Activated naive CD4-positive, alpha-beta T cell (primary cell): Measurements from ENCODE around the gene BCS1L.
A peak's percentile ranks its signal among the peaks of the same experiment; 100 is the strongest.

Experiments used
- DNase-seq, 4 experiments: peaks; one replicate each; lab custom pipeline; 2025; lab: John Stamatoyannopoulos, UW

Gene BCS1L, protein sequence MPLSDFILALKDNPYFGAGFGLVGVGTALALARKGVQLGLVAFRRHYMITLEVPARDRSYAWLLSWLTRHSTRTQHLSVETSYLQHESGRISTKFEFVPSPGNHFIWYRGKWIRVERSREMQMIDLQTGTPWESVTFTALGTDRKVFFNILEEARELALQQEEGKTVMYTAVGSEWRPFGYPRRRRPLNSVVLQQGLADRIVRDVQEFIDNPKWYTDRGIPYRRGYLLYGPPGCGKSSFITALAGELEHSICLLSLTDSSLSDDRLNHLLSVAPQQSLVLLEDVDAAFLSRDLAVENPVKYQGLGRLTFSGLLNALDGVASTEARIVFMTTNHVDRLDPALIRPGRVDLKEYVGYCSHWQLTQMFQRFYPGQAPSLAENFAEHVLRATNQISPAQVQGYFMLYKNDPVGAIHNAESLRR

DNA sequence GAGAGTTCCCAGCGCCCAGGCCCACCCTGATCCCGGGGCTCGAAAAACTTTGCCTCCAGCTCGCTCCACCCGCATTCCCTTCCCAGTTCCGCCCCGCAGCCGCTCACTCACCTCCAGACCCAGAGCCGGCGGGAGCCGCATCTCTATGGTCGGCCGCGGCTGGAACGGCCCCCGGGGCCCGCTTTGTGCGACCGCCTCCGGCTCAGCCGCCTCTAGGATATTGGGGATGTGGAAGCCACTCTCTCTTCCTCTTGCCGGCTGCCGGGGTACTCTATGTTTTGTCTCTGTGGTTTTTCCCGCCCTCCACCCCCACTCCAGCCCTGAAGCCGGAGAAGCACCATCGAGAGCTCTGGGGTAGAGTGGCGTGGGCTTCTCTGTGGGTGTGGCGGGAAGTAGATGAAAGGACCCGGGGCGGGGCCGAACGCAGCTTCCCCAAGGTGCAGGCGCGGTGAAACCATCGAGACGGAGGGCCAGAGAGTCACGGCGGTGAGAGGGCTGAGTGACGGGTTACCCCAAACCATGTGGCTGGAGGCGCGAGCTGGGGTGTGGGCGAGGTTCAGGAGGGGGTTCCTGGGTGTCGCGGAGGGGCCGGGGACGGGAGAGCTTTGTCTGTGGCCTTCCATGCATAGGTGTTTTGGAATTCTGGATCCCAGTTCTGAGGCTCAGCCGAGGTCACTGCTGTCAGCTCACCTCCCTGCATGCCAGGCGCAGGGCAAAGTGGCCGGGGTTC lies at the start of gene BCS1L, which contains the start of gene ZNF142:
Gene BCS1L (plus strand): TSS at position 426 of the 730 bp plus-strand sequence. CDS start 1,305 bp downstream, outside the sequence.
Gene ZNF142 (minus strand): TSS at position 366 of the 730 bp plus-strand sequence. CDS start 3,194 bp downstream, outside the sequence.
- DNase-seq = peak; percentile 81 to 91 (median 83)

DNA sequence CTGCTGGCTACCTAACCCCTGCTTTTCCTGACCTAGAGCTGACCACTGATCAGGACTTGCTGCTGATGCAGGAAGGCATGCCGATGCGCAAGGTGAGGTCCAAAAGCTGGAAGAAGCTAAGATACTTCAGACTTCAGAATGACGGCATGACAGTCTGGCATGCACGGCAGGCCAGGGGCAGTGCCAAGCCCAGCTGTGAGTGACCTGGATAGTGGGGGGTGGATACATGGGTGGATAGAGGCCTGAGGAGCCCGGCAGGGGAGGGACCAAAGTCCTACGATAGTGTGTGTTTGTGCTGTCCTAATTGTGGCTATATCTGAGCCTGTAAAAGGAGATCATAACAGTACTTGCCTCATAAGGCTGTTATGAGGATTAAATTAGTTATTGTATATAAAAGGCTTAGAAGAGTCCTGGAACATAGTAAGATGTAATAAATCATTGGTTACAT lies 43.6 kb upstream of the BCS1L start:
- no peak for DNase-seq

DNA sequence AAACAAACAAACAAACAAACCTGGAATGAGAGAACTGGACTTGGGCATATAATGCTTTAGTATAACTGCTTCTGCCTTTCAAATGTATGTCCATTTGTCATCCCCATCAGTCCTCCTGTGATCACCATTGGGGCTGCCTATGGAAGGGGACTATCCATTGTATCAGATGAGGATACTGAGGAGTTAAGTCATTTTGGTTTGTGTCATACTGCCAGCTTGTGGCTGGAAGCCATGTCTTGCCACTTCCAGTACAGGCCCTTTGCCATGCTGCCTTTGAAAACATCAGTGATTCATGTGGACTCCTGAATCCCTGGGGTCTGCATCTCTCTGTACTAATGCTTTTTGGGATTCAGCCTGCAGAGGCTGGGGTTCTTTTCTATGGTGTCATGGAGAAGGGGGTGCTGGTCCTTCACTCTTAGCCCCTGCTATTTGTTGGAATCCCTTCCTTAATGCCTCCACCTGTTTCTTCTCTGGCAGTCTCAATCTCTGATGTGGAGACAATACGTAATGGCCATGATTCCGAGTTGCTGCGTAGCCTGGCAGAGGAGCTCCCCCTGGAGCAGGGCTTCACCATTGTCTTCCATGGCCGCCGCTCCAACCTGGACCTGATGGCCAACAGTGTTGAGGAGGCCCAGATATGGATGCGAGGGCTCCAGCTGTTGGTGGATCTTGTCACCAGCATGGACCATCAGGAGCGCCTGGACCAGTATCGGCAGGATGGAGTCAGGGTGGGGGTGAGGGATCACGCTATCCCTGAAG lies 41.2 kb upstream of the BCS1L start:
- no peak for DNase-seq

DNA sequence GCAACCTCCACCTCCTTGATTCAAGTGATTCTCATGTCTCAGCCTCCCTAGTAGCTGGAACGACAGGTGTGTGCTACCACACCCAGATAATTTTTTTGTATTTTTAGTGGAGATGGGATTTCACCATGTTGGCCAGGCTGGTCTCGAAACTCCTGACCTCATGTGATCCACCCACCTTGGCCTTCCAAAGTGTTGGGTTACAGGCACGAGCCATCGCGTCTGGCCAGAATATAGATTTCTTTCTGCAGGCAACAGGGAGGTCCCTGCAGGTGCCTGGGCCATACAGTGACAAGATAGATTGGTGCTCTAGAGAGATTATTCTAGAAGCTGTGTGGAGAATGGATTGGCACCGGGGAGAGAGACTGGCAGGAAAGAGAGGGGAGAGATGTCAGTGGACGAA lies 38.5 kb upstream of the BCS1L start:
- no peak for DNase-seq

DNA sequence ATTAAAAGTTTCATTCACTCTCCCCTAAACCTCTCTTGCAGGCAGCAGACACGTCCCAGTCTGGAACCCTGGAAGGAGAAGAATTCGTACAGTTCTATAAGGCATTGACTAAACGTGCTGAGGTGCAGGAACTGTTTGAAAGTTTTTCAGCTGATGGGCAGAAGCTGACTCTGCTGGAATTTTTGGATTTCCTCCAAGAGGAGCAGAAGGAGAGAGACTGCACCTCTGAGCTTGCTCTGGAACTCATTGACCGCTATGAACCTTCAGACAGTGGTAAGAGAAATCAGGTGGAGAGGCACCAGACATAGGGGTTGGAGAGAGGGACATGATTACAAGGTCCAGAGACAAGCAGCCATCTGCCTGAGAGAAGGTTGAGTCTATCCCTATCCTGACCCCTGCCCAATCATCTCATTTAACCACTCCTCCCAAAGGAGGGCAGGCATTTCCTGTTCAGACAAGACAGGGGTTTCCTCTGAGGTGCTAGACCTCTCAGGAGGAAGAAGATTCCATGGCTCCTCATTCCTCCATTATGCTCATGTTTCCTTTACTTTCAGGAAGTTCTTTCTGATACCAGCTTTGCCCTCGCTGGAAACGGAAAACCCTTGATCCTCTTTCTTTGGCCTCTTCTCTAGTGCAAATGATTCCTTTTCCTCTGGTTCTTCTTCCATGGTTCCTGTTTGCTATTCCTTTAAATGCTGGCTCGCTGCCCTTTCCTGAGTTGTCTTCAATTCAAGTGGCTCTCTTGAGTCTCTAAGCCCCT lies 36.7 kb upstream of the BCS1L start:
- no peak for DNase-seq

DNA sequence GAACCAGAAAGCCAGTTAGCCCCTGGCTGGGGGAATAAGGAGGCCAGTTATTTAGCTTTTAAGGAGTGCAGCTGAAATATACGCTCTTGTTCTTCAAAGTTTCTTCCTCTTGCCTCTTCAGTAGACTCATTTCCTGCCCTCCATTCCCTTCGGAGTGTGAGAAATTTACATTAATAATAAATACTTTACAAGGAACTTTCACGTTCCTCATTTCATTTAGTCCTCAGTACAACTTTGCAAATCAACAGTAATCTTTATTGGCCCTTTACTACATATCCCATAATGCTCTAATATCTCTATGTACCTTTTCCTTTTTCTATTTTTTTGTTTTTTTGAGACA lies 36.1 kb upstream of the BCS1L start:
- DNase-seq = no peak

DNA sequence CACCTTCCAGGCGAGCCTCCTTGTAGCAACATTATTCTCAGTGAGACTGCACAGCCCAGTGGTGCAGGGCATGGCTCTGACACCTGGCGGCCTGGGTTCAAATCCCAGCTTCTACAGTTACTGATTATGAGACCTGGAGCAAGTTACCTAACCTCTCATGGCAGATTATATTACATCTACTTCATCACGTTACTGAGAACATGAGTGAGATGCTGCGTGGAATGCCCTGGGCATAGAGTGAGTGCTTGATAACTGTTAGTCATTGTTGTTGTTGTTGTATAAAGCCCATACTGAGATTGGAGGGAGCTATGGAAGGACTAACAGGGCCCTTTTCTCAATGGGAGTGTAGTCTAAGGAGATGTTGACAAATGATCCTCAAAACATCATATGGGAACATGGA lies 33.1 kb upstream of the BCS1L start:
- no peak for DNase-seq

DNA sequence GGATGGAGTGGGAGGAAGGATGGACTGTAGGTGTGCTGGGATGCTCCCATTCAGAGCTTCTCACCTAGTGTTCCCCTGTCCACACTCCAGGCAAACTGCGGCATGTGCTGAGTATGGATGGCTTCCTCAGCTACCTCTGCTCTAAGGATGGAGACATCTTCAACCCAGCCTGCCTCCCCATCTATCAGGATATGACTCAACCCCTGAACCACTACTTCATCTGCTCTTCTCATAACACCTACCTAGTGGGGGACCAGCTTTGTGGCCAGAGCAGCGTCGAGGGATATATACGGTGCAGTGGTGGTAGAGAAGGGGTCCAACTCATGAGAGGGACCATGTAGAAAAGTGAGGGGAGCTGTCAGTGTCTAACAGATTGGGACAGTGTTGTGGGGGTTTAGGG lies 31.5 kb upstream of the BCS1L start:
- DNase-seq = no peak

DNA sequence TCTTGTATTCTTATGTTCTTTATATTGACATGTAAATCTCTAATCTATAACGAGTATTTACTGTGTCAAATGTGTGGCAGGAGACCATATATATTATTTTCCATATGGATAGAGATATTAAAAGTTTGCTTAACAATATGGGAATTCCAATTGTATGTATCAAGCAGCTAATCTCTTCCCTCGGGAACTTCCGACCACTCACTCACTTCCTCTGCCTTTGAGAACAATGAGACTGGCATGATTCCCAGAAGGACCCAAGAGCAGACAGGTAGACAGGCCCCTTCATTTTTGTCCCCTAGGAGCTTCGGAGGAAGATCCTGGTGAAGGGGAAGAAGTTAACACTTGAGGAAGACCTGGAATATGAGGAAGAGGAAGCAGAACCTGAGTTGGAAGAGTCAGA lies 27.6 kb upstream of the BCS1L start:
- no peak for DNase-seq

DNA sequence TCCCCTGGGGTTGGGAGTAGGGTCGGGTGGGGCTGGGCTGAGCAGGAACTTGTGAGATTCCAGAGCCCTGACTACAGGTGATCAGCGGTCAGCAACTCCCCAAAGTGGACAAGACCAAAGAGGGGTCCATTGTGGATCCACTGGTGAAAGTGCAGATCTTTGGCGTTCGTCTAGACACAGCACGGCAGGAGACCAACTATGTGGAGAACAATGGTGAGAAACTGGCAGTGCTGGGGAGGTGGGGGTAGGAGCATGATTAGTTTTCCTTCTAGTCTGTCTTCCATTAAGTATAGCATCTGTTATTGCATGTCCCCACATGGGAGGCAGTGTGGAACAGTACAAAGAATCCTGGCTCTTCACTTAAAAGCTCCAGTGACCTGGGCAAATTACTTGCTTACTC lies 23.8 kb upstream of the BCS1L start:
- no peak for DNase-seq

DNA sequence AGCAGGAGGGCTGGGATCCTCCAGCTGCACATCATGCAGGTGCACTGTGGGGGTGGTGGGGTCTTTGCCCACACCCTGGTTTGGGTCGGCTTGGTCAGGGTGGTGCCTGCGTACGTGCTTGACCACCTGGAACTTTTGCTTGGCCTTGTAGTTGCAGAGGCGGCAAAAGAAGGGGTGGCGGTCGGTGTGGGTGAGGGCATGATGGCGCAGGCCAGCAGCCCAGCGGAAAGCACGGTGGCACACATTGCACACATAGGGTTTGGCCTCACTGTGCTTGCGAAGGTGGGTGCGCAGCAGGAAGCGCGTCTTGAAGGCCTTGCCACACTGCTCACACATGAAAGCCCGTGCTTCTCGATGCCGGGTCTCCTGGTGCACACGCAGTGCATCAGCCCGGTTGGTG lies 21.1 kb upstream of the BCS1L start:
- DNase-seq = no peak

DNA sequence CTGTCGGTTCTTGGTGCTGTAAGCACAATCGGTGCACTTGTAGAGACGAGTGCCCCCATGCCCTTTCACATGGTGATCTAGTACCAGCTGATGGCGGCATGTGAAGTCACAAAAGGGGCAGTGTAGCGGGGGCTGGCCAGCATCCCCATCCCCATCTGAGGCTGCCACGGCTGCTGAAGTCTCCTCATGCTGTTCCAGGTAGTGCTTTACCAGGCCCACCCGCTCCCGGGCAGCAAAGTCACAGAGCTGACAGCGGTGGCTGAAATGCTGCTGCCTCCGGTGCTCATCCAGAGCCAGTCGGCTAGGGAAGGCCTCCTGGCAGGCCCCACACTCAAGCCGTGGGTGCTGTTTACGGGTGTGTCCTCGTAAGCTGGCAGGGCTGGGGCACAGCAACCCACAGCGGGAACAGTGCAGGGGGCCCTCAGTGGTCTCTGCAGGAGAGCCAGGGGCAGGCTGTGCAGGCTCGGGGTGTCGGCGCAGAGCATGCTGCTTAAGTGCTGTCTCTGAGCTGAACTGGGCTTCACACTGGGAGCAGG lies 17.3 kb upstream of the BCS1L start:
- DNase-seq = no peak

DNA sequence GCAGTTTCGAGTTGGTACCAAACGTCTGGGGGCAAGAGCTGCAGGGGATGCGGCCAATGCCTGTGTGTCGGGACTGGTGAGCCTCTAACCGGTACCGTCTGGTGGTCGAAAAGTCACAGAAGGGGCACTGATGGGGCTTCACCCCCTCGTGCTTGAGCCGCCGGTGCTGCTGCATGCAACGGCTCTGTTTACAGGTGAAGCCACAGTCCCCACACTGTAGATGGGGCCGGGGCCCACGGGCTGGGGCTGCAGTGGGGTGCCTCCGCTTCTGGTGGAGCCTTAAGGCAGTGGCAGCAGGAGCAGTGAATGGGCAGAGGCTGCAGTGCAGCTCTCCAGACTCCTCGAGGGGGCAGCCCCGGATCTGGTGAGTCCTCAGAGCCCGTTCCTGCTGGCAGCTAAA lies 16.7 kb upstream of the BCS1L start:
- no peak for DNase-seq

DNA sequence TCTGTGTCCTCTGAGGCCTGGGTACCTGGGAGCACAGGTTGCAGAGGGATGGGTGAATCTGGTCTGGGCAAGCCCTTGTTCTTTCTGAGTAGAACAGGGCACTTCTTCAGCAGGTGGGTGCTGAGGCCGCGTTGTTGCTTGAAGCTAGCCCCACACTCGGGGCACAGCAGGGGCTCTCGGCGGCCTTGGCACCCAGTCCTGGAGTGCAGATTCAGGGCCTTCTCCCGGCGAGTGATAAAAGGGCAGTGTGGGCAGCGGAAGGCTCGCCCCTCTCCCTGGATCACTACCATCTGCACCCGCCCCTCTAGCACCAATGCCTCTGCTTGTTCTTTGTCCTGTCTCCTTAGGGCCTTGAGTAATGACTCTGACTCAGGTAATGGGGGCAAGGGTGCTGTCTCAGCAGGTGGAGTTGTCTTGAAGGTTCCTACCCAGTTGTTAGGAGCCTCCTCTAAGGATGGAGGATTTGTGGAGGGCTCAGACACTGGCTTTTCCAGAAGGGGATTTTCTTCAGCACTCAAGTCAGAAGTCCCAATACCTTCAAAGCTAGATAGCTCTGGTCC lies 15.7 kb upstream of the BCS1L start:
- no peak for DNase-seq

DNA sequence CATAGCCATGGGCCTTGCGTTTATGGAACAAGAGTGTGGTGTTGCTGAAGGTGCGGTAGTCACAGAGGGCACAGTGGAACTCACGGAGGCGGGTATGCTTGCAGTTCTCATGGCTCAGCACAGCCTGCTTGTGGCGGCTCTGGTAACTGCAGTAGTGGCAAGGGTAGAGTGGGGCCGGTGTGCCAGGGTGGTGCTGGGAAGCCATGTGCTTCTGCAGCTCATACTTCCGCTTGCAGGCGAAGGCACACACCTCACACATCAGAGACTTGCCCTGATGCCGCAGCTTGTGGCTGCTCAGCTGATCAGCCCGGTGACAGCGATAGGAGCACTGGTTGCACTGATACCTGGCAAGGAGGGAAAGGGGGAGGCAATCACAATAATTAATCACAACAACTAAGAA lies 14.8 kb upstream of the BCS1L start:
- no peak for DNase-seq

DNA sequence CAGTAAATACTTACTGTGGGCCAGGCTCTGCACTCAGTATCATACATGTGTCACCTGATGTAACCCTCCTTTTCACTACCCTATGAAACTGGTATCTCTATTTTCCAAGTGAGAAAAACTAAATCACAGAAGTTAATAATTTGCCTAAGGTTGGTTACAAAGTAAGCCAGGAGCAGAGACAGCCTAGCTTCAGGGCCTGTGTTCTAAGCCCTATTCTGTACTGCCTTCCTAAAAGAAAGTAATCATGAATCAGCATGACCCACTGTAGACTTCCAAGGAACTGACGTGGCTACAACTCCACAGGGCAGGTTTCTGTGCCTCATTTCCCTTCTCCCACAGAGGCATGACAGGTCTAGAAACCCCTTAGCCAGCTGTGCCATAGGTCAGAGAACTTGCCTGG lies 14.4 kb upstream of the BCS1L start:
- DNase-seq = no peak

DNA sequence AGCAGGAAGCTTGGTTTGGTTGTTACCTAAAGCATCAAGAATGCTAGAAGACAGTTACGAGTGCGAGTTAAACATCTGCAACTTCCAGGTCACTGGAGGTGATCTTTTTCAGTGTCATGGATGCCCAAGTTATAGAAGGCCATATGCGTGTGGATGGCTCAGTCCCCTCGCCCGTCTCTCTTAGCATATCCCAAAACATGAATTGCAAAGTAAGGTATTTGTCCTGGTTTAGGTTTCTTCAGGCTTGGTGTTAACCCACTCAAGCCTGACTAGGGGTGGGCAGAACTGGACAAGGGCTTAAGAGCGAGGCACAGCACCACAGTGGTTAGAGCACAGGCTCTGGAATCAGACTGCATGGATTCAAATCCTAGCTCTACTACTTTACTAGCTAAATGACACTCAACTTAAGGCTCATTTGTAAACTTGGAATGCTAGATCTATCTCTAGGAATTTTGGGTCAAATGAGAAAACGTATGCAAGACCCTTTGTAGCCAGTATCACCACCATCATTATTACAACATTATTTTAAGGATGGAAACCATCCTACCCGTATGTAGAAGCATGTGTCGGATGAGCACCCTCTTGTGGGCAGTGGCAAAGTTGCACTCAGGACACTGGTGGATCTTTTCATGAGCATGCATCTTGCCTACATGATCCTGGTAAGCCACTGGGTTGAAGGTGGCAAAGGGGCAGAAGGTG lies 11.2 kb upstream of the BCS1L start:
- peak in 2 of 4 experiments; percentile 6 to 20 for DNase-seq

DNA sequence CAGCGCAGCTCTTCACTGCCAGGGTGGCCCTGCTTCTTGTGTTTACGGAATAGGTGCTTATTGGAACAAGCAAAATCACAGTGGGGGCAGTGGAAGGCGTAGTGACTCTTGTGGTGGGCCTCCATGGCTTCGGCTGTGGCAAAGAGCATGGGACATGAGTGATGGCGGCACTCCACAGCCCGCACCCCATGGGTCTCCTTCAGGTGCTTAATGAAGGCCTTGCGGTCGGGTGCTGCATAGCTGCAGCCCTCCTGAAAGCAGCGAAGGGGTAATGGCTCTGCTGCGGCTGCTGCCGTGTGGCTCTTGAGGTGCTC lies 10.7 kb upstream of the BCS1L start:
- no peak for DNase-seq

DNA sequence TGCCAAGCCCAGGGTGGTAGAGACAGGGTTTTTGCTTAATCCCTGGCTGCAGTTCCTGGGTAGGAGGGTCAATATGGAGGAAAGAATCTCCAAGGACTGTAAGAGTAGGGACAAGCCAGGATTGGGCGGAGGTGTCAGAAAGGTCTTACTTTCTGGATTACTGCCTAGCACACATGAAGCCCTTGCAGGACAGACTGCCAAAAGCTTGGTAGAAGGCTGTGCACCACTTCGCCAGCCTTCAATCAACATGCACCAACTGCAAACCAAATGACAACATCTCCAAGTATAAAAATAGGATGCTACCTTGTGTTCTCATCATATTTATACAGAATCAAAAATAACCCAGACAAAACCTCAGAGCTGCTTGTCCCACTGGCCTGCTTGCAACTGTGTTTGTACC lies 3.7 kb upstream of the BCS1L start:
- DNase-seq = no peak

DNA sequence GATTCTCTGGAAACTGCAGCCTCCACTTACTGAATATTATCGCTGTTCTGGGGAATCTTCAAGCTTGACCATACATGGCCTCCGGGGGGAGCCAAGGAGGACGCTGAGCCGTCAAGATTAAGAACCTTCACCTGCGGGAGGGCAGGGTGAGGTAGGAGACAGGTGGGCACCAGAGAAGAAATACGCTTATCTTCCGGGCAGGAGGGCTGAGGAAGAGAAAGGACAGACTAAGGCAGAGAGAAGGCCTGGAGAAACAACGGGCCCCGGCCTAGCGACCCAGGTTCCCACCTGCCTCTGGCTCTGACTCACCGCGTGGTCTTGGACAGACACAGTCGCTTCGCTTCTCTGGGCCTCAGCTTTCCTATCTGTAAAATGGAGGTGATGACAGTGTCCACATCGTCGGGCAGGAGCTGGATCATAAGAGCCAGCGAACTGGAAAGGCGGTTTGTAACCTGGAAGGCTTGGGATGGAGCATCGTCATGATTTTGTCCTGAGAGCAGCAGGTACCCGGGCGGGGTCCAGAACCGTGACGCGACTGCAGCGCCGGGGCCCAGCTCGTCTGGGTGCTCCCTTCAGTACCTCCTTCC lies 719 bp upstream of the BCS1L start:
- no peak for DNase-seq

DNA sequence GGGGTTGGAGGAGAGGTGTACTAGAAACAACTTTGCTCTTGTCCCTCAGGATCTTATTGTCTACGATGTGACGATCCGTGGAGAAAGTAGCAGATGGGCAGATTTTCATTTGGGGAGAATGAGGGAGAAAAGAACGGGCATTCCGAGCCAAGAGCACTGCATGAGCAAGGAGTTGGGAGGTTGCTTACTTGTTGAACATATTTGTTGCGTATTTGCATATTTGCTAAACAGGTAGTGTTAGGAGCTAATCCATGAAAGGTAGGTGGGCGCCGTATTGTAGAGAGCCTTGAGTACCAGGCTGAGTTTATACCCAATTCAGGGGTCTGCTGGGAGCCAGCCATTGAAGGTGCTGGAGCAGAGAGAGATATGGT lies 490 bp downstream of the BCS1L start:
- DNase-seq = no peak
